HepG2 (cell line): ENCODE data around the gene TMEM45A. TPM values are rescaled to one million over a fixed set of nuclear protein-coding genes. Genes with fewer than 3 reads are reported as not detected.

Experiments used
- ELF1 ChIP-seq: sonication (generic); formaldehyde crosslinking; IDR thresholded peaks from 2 replicates; pipeline ENCODE4 v1.4.0; 2020; ENCODE audit warnings: missing genetic modification reagents
- HIC2 ChIP-seq: sonication (generic); formaldehyde crosslinking; IDR thresholded peaks from 2 replicates; pipeline ENCODE4 v1.9.0; 2022; ENCODE audit warnings: low read depth, missing genetic modification reagents
- JUN ChIP-seq: sonication (generic); formaldehyde crosslinking; IDR thresholded peaks from 2 replicates; pipeline ENCODE4 v1.4.0; 2020; ENCODE audit warnings: mild to moderate bottlenecking, missing genetic modification reagents
- KLF12 ChIP-seq: sonication (generic); formaldehyde crosslinking; IDR thresholded peaks from 2 replicates; pipeline ENCODE4 v1.4.0; 2020; ENCODE audit warnings: missing genetic modification reagents, borderline replicate concordance
- MBNL3 ChIP-seq: fragments of 250-450 bp; sonication (Bioruptor Pico); conservative IDR thresholded peaks from 2 replicates; pipeline ENCODE4 v1.8.0; 2022; ENCODE audit warnings: mild to moderate bottlenecking, inconsistent platforms
- MYPOP ChIP-seq: sonication (generic); formaldehyde crosslinking; IDR thresholded peaks from 2 replicates; pipeline ENCODE4 v1.8.1; 2023; ENCODE audit warnings: mild to moderate bottlenecking, moderate library complexity, missing genetic modification reagents
- NFIC ChIP-seq: IDR thresholded peaks from 2 replicates; pipeline ENCODE4 v1.6.1; 2012; ENCODE audit warnings: mild to moderate bottlenecking, low read length, inconsistent platforms
- NFYC ChIP-seq: IDR thresholded peaks from 2 replicates; pipeline ENCODE4 v1.6.1; 2016; ENCODE audit warnings: missing genetic modification reagents, missing compliant biosample characterization
- ONECUT2 ChIP-seq: sonication (generic); formaldehyde crosslinking; IDR thresholded peaks from 2 replicates; pipeline ENCODE4 v1.4.0; 2020; ENCODE audit warnings: missing genetic modification reagents
- PRDM4 ChIP-seq: sonication (generic); formaldehyde crosslinking; IDR thresholded peaks from 2 replicates; pipeline ENCODE4 v1.9.0; 2021; ENCODE audit warnings: missing genetic modification reagents, borderline replicate concordance
- TBX3 ChIP-seq: fragments of 450-650 bp; IDR thresholded peaks from 2 replicates; pipeline ENCODE4 v1.6.1; 2017; ENCODE audit warnings: antibody characterized with exemption, mild to moderate bottlenecking, inconsistent platforms, borderline replicate concordance
- THYN1 ChIP-seq: sonication (generic); formaldehyde crosslinking; IDR thresholded peaks from 2 replicates; pipeline ENCODE4 v1.8.1; 2023; ENCODE audit warnings: low read depth, mild to moderate bottlenecking, moderate library complexity, missing genetic modification reagents, borderline replicate concordance
- TOPORS ChIP-seq: sonication (generic); formaldehyde crosslinking; IDR thresholded peaks from 2 replicates; pipeline ENCODE4 v1.8.0; 2023; ENCODE audit warnings: mild to moderate bottlenecking, missing genetic modification reagents
- ZFP62 ChIP-seq: sonication (generic); formaldehyde crosslinking; IDR thresholded peaks from 2 replicates; pipeline ENCODE4 v1.4.0; 2020; ENCODE audit warnings: missing genetic modification reagents
- ZNF18 ChIP-seq: sonication (generic); formaldehyde crosslinking; IDR thresholded peaks from 2 replicates; pipeline ENCODE4 v1.8.0; 2022; ENCODE audit warnings: mild to moderate bottlenecking, missing genetic modification reagents; ENCODE audit not compliant: insufficient replicate concordance
- ZNF205 ChIP-seq: IDR thresholded peaks from 2 replicates; pipeline ENCODE4 v1.6.1; 2018; ENCODE audit warnings: missing biosample characterization, missing genetic modification reagents
- ZNF225 ChIP-seq: sonication (generic); formaldehyde crosslinking; IDR thresholded peaks from 2 replicates; pipeline ENCODE4 v1.4.0; 2020; ENCODE audit warnings: mild to moderate bottlenecking, missing genetic modification reagents
- ZNF430 ChIP-seq: sonication (generic); formaldehyde crosslinking; IDR thresholded peaks from 2 replicates; pipeline ENCODE4 v1.9.0; 2021; ENCODE audit warnings: mild to moderate bottlenecking, missing genetic modification reagents
- ZNF576 ChIP-seq: sonication (generic); formaldehyde crosslinking; IDR thresholded peaks from 2 replicates; pipeline ENCODE4 v1.4.0; 2020; ENCODE audit warnings: mild to moderate bottlenecking, missing genetic modification reagents
- ZSCAN5A ChIP-seq: sonication (generic); formaldehyde crosslinking; IDR thresholded peaks from 2 replicates; pipeline ENCODE4 v1.8.0; 2022; ENCODE audit warnings: mild to moderate bottlenecking, missing genetic modification reagents, borderline replicate concordance
- polyA plus RNA-seq, 8 experiments: library from polyadenylated mRNA; depleted of rRNA in 3 of 8; stranded (reverse) in 7 of 8; unstranded in 1 of 8; fragments of >200 nt; fragmentation: Illumina TruSeq in 4 of 8; extraction: Trizol in 4 of 8; gene quantifications; 2 replicates each; pipeline versions ENCODE4 v1.2.1 to v1.2.3, GENCODE V29; 2011 to 2016; ENCODE audit warnings: low read depth in 4 of 8, missing spikeins in 1 of 8, mixed read lengths in 1 of 8; ENCODE audit not compliant: insufficient read depth in 1 of 8
- total RNA-seq, 5 experiments: library from RNA; depleted of rRNA; stranded (reverse); fragments of >200 nt; fragmentation: Illumina TruSeq; extraction: Trizol; gene quantifications; 2 replicates each; pipeline ENCODE4 v1.2.3, GENCODE V29; 2016; ENCODE audit warnings: low read depth in 1 of 5

Gene TMEM45A
- total and polyA plus RNA-seq, 2 of the 13 experiments (the other 11 are each of a cell fraction or from before 2014, with no cell fraction given) = 14.8 to 38.5 TPM

- TF ChIP-seq PRDM4 (CRISPR knock-in tag) (no peak), TOPORS (CRISPR knock-in tag) (no peak), ZNF18 (CRISPR knock-in tag) (peak; percentile 39), ZNF430 (peak; percentile 83), JUN (CRISPR knock-in tag) (no peak), ZNF576 (CRISPR knock-in tag) (no peak), HIC2 (CRISPR knock-in tag) (peak; percentile 72), ZFP62 (CRISPR knock-in tag) (no peak), MBNL3 (CRISPR knock-in tag) (no peak), ZNF225 (CRISPR knock-in tag) (no peak), ZNF205 (CRISPR knock-in tag) (0 out of 2 replicates have a peak, but pooled peaks have one; percentile 45), THYN1 (CRISPR knock-in tag) (no peak), NFYC (CRISPR knock-in tag) (peak; percentile 100), ONECUT2 (CRISPR knock-in tag) (no peak), TBX3 (no peak), KLF12 (peak; percentile 64; the same call in 1 of the 2 replicates), ZSCAN5A (CRISPR knock-in tag) (no peak), NFIC (no peak), ELF1 (CRISPR knock-in tag) (peak; percentile 48), MYPOP (CRISPR knock-in tag) (peak; percentile 83)
These were observed at the start of gene TMEM45A (continued) for GRCh38 chr3:100492059-100493006.
